Skeletal muscle tissue (tissue), 4 donors: Measurements from ENCODE around the gene APOD. TPM values are rescaled to one million over a fixed set of nuclear protein-coding genes. Genes with fewer than 3 reads are reported as not detected.
A peak's percentile ranks its signal among the peaks of the same experiment; 100 is the strongest.

Experiments
- H3K27ac ChIP-seq: one replicate; pipeline ENCODE4 v1.7.0; 2013; ENCODE audit warnings: mild to moderate bottlenecking, low read depth, low read length, inconsistent platforms
- H3K27me3 ChIP-seq, 3 donors: one replicate each; pipeline ENCODE4 v1.7.0; 2013; ENCODE audit warnings: low read length in 3 of 3; ENCODE audit not compliant: control insufficient read depth in 3 of 3, insufficient read depth in 3 of 3
- H3K36me3 ChIP-seq, 3 donors: one replicate each; pipeline ENCODE4 v1.7.0; 2013; ENCODE audit warnings: low read length in 3 of 3; ENCODE audit not compliant: control insufficient read depth in 3 of 3, insufficient read depth in 3 of 3
- H3K4me1 ChIP-seq, 3 donors: one replicate each; pipeline ENCODE4 v1.7.0; 2013; ENCODE audit warnings: low read length in 3 of 3, mild to moderate bottlenecking in 3 of 3; ENCODE audit not compliant: control insufficient read depth in 3 of 3, insufficient read depth in 3 of 3
- H3K4me3 ChIP-seq, 3 donors: one replicate each; pipeline ENCODE4 v1.7.0; 2013; ENCODE audit warnings: low read length in 3 of 3
- H3K9ac ChIP-seq, 3 donors: one replicate each; pipeline ENCODE4 v1.7.0; 2013; ENCODE audit warnings: low read length in 3 of 3, mild to moderate bottlenecking in 3 of 3, moderate library complexity in 2 of 3, low read depth in 1 of 3
- H3K9me3 ChIP-seq, 3 donors: one replicate each; pipeline ENCODE4 v1.7.0; 2013; ENCODE audit warnings: low read length in 3 of 3; ENCODE audit not compliant: control insufficient read depth in 3 of 3
- total RNA-seq: library from RNA; depleted of rRNA; stranded (reverse); fragments of >200 nt; gene quantifications from one replicate; pipeline ENCODE4 v1.2.3, GENCODE V29; 2014
- donor health status: Osteomylitis.

Gene APOD
- total RNA-seq, 1 donor from 2014 or later: 20.4 TPM

DNA sequence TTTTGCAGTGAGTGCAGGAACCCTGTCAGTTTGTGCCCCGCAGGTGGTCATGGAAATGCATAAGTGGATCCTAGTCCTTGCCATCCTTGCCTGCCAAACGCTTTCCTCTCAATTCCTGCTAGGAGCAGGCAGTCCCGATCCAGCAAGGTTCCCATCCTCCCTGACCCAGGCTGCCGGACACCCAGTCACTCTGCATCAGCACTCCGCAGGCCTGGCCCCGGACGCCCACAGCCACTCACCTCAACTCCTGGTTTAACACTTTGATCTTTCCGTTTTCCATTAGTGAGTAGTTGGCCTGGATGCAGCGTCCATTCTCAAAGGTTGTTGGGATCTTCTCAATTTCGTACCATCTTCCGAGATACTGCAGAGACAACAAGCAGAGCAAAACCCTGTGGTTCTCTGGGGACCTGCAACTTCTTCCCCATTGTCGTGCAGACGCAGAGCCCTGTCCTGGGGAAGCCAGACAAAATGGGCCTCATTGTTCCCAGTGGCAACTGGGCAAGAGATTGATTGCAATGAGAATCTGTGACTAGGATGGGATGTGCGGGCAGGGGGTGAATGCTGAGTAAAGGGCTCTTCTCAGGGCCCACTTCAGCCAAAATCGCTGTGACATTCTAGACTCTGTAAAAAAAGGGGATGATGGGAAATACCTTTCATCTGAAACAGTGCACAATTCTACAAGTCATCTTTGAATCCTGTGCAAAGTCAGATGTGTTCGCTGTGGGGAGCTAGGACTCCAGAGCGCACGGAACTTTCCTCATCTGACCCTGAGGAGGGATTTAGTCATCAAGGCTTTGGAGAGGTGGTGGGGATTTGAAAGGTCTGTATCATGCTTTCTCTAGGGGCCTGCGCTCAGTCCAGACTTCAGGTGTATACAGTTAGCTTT lies 9.9 kb downstream of the APOD start:
- peak overlapping the region; percentile 56 for H3K27ac ChIP-seq
- no peaks in the 10 kb centered on the region for H3K27me3 ChIP-seq
- H3K4me1 ChIP-seq: peaks cover 17 to 22% (median 19%) of the 10 kb centered on the region in 3 donors
- H3K9ac ChIP-seq: peak overlapping the region; percentile 19 to 52 (median 26)
- peak overlapping the region in 1 of 3 donors; percentile 42 for H3K4me3 ChIP-seq
- H3K9me3 ChIP-seq: no peaks in the 10 kb centered on the region
- H3K36me3 ChIP-seq: peaks cover 0 to 7% (median 0%) of the 10 kb centered on the region in 3 donors

GRCh38 chr3:195571361-195571760 lies 12.4 kb downstream of the APOD start:
- Histone ChIP-seq H3K4me3 (no peak overlapping the region), H3K9me3 (no peaks in the 10 kb centered on the region), H3K27ac (no peak overlapping the region), H3K36me3 (peaks cover 0 to 7% (median 0%) of the 10 kb centered on the region in 3 donors), H3K9ac (no peak overlapping the region), H3K27me3 (no peaks in the 10 kb centered on the region), H3K4me1 (peaks cover 17 to 20% (median 19%) of the 10 kb centered on the region in 3 donors)

DNA sequence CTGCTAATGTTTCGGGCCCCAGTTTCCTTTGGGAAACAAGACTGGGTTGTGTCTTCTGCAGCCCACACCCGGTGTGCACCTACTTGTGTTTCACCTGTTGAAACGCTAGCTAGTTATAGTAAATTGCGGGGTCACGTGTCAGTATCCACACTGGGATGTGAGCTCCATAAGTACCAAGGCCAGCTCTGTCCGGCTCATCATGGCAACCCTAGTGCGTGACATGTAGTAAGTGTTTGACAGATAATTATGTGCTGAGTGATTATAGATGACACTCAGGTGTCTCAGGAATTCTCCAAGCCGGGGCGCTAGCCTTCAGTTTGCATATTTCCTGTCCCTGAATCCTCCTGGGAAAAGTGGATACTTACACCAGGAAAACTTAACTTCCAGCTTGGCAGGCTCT lies 12.8 kb downstream of the APOD start:
- Histone ChIP-seq H3K36me3 (peaks cover 0 to 7% (median 0%) of the 10 kb centered on the region in 3 donors), H3K27ac (no peak overlapping the region), H3K9me3 (no peaks in the 10 kb centered on the region), H3K27me3 (no peaks in the 10 kb centered on the region), H3K9ac (no peak overlapping the region), H3K4me3 (no peak overlapping the region), H3K4me1 (peaks cover 17 to 20% (median 19%) of the 10 kb centered on the region in 3 donors)

DNA sequence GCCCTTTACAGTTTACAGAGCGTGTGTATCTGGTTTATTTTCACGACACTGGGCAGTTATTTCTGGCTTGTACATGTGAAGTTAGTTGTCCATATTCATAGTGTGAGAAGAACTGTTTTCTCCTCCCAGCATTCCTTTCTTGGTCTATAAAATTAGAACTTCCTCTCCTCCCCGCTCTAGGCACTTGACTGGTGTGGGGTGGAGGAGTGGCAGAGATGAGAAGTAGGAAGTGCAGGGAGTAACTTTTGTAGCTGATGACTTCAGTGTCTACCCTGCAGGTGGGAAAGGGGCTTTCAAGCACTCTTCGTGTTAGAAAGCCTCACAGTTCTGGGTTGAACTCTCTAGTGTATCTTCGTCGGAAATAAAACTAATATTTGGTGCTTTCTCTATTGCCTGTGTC lies 13.4 kb downstream of the APOD start:
- H3K36me3 ChIP-seq: peaks cover 0 to 7% (median 0%) of the 10 kb centered on the region in 3 donors
- no peaks in the 10 kb centered on the region for H3K9me3 ChIP-seq
- H3K4me1 ChIP-seq: peaks cover 17 to 20% (median 19%) of the 10 kb centered on the region in 3 donors
- H3K9ac ChIP-seq: no peak overlapping the region
- H3K4me3 ChIP-seq: no peak overlapping the region
- H3K27ac ChIP-seq: no peak overlapping the region
- no peaks in the 10 kb centered on the region for H3K27me3 ChIP-seq

- no peaks in the 10 kb centered on the region for H3K27me3 ChIP-seq
- no peaks in the 10 kb centered on the region for H3K9me3 ChIP-seq
- no peak overlapping the region for H3K9ac ChIP-seq
- peaks cover 5 to 8% (median 6%) of the 10 kb centered on the region in 3 donors for H3K4me1 ChIP-seq
- no peak overlapping the region for H3K27ac ChIP-seq
- no peak overlapping the region for H3K4me3 ChIP-seq
- H3K36me3 ChIP-seq: peaks cover 0 to 7% (median 0%) of the 10 kb centered on the region in 3 donors
These were observed 15.1 kb downstream of the APOD start for GRCh38 chr3:195568630-195569029.

- Histone ChIP-seq H3K9ac (no peak overlapping the region), H3K27ac (no peak overlapping the region), H3K27me3 (no peaks in the 10 kb centered on the region), H3K9me3 (no peaks in the 10 kb centered on the region), H3K4me1 (peaks cover 0 to 3% (median 2%) of the 10 kb centered on the region in 3 donors), H3K4me3 (no peak overlapping the region), H3K36me3 (no peaks in the 10 kb centered on the region)
These were observed 16.9 kb downstream of the APOD start for GRCh38 chr3:195566797-195567196.

DNA sequence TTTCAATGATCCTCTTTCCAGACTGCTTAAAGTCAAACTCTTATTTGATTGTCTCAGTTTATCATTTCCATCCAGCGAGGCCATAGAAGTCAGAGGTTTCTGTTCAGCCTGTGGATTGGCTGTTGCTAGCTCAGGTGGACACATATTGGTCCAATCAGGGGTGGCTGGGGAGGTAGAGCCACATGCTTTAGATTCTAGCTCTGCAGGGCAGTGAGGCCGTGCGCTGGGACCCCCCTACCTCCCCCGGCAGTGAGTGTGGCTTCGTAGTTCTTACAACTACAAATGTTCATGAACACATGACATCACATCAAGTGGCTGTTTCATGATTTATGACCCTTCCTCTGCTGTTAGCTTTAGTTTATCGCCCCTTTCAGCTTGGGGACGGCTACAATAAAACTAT lies 18.0 kb downstream of the APOD start:
- Histone ChIP-seq H3K9ac (no peak overlapping the region), H3K27ac (no peak overlapping the region), H3K4me1 (peaks cover 0 to under 1% (median 0%) of the 10 kb centered on the region in 3 donors), H3K36me3 (no peaks in the 10 kb centered on the region), H3K4me3 (no peak overlapping the region), H3K9me3 (no peaks in the 10 kb centered on the region), H3K27me3 (no peaks in the 10 kb centered on the region)

GRCh38 chr3:195563317-195563716 lies 20.4 kb downstream of the APOD start:
- H3K27me3 ChIP-seq: no peaks in the 10 kb centered on the region
- no peak overlapping the region for H3K4me3 ChIP-seq
- H3K27ac ChIP-seq: no peak overlapping the region
- peaks cover 16% of the 10 kb centered on the region in 3 donors for H3K4me1 ChIP-seq
- H3K9ac ChIP-seq: no peak overlapping the region
- H3K36me3 ChIP-seq: no peaks in the 10 kb centered on the region
- H3K9me3 ChIP-seq: no peaks in the 10 kb centered on the region

DNA sequence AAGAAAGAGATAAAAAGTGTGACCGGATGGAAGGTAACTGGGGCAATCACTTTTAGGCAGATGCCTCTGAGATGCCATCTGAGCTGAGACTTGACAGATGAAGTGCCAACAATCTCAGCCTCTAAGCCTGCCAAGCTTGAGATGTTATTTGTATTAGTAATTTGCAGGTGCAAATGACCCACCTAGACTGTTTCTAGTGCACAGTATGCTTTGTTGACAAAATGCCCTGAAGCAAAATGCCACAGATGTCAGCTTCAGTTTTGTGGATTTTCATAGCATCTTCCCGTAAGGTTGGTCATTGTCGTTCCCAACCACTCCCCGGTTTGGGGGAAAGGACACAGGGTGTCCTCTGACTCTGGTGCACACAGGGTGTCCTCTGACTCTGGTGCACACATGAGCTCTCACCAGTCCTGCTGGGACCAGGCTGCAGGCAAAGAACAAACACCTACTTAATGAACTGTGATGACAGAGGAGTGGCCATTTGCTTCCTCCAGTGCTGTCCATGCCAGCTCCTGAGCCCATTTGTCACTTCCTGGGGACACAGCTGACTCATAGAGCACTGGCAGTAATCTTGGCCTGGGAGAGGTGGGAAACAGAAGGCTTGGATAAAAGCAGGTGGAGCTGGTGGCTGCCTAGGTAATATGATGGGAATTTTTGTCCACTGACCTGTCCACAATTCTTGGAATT lies 23.9 kb downstream of the APOD start:
- no peak overlapping the region for H3K9ac ChIP-seq
- H3K9me3 ChIP-seq: no peaks in the 10 kb centered on the region
- H3K27ac ChIP-seq: peak overlapping the region; percentile 67
- H3K27me3 ChIP-seq: no peaks in the 10 kb centered on the region
- H3K4me3 ChIP-seq: no peak overlapping the region
- no peaks in the 10 kb centered on the region for H3K36me3 ChIP-seq
- H3K4me1 ChIP-seq: peaks cover 19 to 27% (median 23%) of the 10 kb centered on the region in 3 donors

GRCh38 chr3:195558602-195559001 lies 25.1 kb downstream of the APOD start:
- no peak overlapping the region for H3K4me3 ChIP-seq
- peak overlapping the region in 2 of 3 donors; percentile 38 to 66 for H3K9ac ChIP-seq
- H3K36me3 ChIP-seq: no peaks in the 10 kb centered on the region
- peak overlapping the region; percentile 67 for H3K27ac ChIP-seq
- H3K27me3 ChIP-seq: no peaks in the 10 kb centered on the region
- no peaks in the 10 kb centered on the region for H3K9me3 ChIP-seq
- H3K4me1 ChIP-seq: peaks cover 19 to 27% (median 23%) of the 10 kb centered on the region in 3 donors
